Activated T-helper 17 cell treated with anti-CD3 and anti-CD28 coated beads, Interleukin-2, amount 50 U/mL, for 72 hours (primary cell): Measurements from ENCODE around the gene PAX6. TPM values are rescaled to one million over a fixed set of nuclear protein-coding genes. Genes with fewer than 3 reads are reported as not detected.
"Not testable (repeated sequence)": the region's sequence is repeated elsewhere in the genome, so short reads cannot be mapped to it uniquely, and the experiment has no call there.

Experiments used
- ATAC-seq: fragments of 150-1000 bp; cut with Tn5 transposase; replicated peaks from 2 replicates; pipeline ENCODE4 v1.10.0; 2021; ENCODE audit warnings: mild to moderate bottlenecking, moderate library complexity
- H3K27ac Mint-ChIP-seq: one replicate; pipeline ENCODE4 v1.8.0; 2022; ENCODE audit warnings: mixed read lengths
- H3K27me3 Mint-ChIP-seq: one replicate; pipeline ENCODE4 v1.8.0; 2022; ENCODE audit warnings: mixed read lengths
- H3K36me3 Mint-ChIP-seq: one replicate; pipeline ENCODE4 v1.8.0; 2022; ENCODE audit warnings: low read depth, mild to moderate bottlenecking, mixed read lengths
- H3K4me1 Mint-ChIP-seq: one replicate; pipeline ENCODE4 v1.8.0; 2022; ENCODE audit warnings: mixed read lengths
- H3K4me3 Mint-ChIP-seq: one replicate; pipeline ENCODE4 v1.8.0; 2022; ENCODE audit warnings: mild to moderate bottlenecking, mixed read lengths
- H3K9me3 Mint-ChIP-seq: one replicate; pipeline ENCODE4 v1.8.0; 2022; ENCODE audit warnings: mixed read lengths
- total RNA-seq, 2 donors: library from RNA; stranded (reverse); gene quantifications; one replicate each; pipeline ENCODE4 v1.2.3, GENCODE V29; 2022

The PAX6 gene
- total RNA-seq, 2 donors from 2014 or later = not detected

GRCh38 chr11:31764261-31764660, 46.9 kb downstream of the PAX6 start:
- Mint-ChIP-seq H3K36me3 (no peaks in the 10 kb centered on the region), H3K4me1 (no peaks in the 10 kb centered on the region), H3K9me3 (no peaks in the 10 kb centered on the region), H3K27me3 (no peaks in the 10 kb centered on the region), H3K4me3 (no peak overlapping the region), H3K27ac (no peak overlapping the region)
- ATAC-seq = no peak

GRCh38 chr11:31763296-31763695, 47.8 kb downstream of the PAX6 start:
- H3K4me1 Mint-ChIP-seq = no peaks in the 10 kb centered on the region
- no peaks in the 10 kb centered on the region for H3K9me3 Mint-ChIP-seq
- ATAC-seq = no peak
- H3K27me3 Mint-ChIP-seq = no peaks in the 10 kb centered on the region
- H3K4me3 Mint-ChIP-seq = no peak overlapping the region
- H3K36me3 Mint-ChIP-seq = no peaks in the 10 kb centered on the region
- H3K27ac Mint-ChIP-seq = no peak overlapping the region

- H3K27me3 Mint-ChIP-seq = no peaks in the 10 kb centered on the region
- H3K27ac Mint-ChIP-seq = no peak overlapping the region
- no peaks in the 10 kb centered on the region for H3K9me3 Mint-ChIP-seq
- H3K36me3 Mint-ChIP-seq = no peaks in the 10 kb centered on the region
- no peaks in the 10 kb centered on the region for H3K4me1 Mint-ChIP-seq
- H3K4me3 Mint-ChIP-seq = no peak overlapping the region
- no peak for ATAC-seq
These were observed 49.5 kb downstream of the PAX6 start for GRCh38 chr11:31761636-31762035.

GRCh38 chr11:31757260-31757835, 53.8 kb downstream of the PAX6 start:
- no peaks in the 10 kb centered on the region for H3K27me3 Mint-ChIP-seq
- no peaks in the 10 kb centered on the region for H3K36me3 Mint-ChIP-seq
- H3K27ac Mint-ChIP-seq = no peak overlapping the region
- no peaks in the 10 kb centered on the region for H3K4me1 Mint-ChIP-seq
- H3K9me3 Mint-ChIP-seq = no peaks in the 10 kb centered on the region
- no peak overlapping the region for H3K4me3 Mint-ChIP-seq
- ATAC-seq = no peak

GRCh38 chr11:31747581-31747980, 63.5 kb downstream of the PAX6 start:
- Mint-ChIP-seq H3K9me3 (no peaks in the 10 kb centered on the region), H3K4me3 (no peak overlapping the region), H3K4me1 (no peaks in the 10 kb centered on the region), H3K27me3 (no peaks in the 10 kb centered on the region), H3K27ac (no peak overlapping the region), H3K36me3 (no peaks in the 10 kb centered on the region)
- ATAC-seq = no peak

GRCh38 chr11:31740731-31741368, 70.3 kb downstream of the PAX6 start:
- H3K36me3 Mint-ChIP-seq, H3K27ac Mint-ChIP-seq, ATAC-seq, H3K9me3 Mint-ChIP-seq, H3K4me3 Mint-ChIP-seq, H3K4me1 Mint-ChIP-seq, H3K27me3 Mint-ChIP-seq: not testable (repeated sequence)

- Mint-ChIP-seq H3K4me3 (no peak overlapping the region), H3K9me3 (no peaks in the 10 kb centered on the region), H3K4me1 (no peaks in the 10 kb centered on the region), H3K27ac (no peak overlapping the region), H3K36me3 (no peaks in the 10 kb centered on the region), H3K27me3 (no peaks in the 10 kb centered on the region)
- no peak for ATAC-seq
These were observed 71.0 kb downstream of the PAX6 start for GRCh38 chr11:31740131-31740530.
